T-helper 1 cell treated with Interleukin-12 subunit alpha and Interleukin-12 subunit beta and Interleukin-4 antibody, amounts not matched to agents 30 ng/mL and 1 ng/mL, for 36 hours (primary cell): ENCODE data around the gene GLCE. TPM values are rescaled to one million over a fixed set of nuclear protein-coding genes. Genes with fewer than 3 reads are reported as not detected.

Experiments used
- intact Hi-C: fragments of 100-400 bp; cut with micrococcal nuclease; formaldehyde crosslinking; loops from one replicate; pipeline ENCODE4 v1.15.1; 2024
- total RNA-seq: library from RNA; stranded (reverse); gene quantifications from 2 replicates; pipeline ENCODE4 v1.2.3, GENCODE V29; 2022

Gene GLCE
- total RNA-seq, 1 donor from 2014 or later, result 2.6 TPM

- intact Hi-C loops, result no loop called here
Observed at GRCh38 chr15:69158843-69159240, 1.6 kb upstream of the GLCE start.

DNA sequence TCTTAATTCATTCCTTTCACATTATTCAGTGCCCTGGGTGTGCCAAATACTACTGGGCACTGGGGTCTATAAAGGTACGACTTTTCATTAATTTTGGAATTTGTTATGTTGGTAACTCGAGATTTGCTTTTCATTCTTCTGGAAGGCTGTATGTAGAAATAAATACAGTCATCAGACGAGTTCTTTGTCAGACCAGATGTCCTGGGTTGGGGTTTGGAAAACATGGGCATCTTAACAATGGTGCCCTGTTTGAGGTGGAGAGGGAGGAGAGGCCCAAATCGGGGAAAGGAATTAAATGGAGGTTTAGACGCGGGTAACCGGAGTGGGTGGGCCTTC lies 662 bp upstream of the GLCE start:
- intact Hi-C loops, result loop anchor here (1.0 to 10.0 kb wide), 10 partner anchors 235 to 1513 kb away; partner anchors contain the start of genes ANP32A, KIF23, PIAS1 and RPLP1

GRCh38 chr15:69161079-69161877 lies 843 bp downstream of the GLCE start:
- intact Hi-C loops, result loop anchor here (2.0 to 10.0 kb wide), 8 partner anchors 292 to 1511 kb away; partner anchors contain the start of genes ANP32A, PIAS1 and RPLP1

GRCh38 chr15:69161878-69162213 lies 1.4 kb downstream of the GLCE start:
- intact Hi-C loops, result loop anchor here (2.0 to 10.0 kb wide), 8 partner anchors 291 to 1510 kb away; partner anchors contain the start of genes ANP32A, PIAS1 and RPLP1

DNA sequence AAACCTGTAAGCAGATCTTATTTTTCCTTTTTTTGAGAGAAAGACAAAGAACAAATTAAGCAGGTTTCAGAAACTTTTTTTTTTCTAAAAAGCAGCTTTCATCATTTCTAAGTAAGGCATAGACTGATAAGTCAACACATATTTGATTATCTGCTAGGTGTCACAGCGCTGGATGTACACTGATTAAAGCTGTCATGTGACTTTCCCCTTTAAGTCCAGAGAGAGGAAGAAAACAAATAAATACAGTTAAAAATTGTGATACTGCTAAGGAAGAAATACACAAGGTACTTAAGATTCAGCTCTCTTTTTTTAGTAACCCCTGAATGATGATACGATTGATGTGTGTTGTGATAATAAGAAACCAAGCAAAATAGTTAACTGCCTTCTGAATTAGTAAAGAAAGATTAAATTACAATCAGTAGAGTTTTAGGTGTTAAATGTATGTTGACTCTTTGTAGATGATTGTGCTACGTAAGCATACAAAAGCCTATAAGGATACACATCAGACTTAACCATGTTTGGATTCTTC lies 2.8 kb downstream of the GLCE start:
- intact Hi-C loops, result loop anchor here (5.0 to 10.0 kb wide), 6 partner anchors 341 to 1509 kb away; partner anchors contain the start of genes ANP32A and PIAS1

- intact Hi-C loops, result loop anchor here (5.0 to 10.0 kb wide), 6 partner anchors 343 to 1507 kb away; partner anchors contain the start of genes ANP32A and PIAS1
Observed at GRCh38 chr15:69164807-69165636, 4.6 kb downstream of the GLCE start.

DNA sequence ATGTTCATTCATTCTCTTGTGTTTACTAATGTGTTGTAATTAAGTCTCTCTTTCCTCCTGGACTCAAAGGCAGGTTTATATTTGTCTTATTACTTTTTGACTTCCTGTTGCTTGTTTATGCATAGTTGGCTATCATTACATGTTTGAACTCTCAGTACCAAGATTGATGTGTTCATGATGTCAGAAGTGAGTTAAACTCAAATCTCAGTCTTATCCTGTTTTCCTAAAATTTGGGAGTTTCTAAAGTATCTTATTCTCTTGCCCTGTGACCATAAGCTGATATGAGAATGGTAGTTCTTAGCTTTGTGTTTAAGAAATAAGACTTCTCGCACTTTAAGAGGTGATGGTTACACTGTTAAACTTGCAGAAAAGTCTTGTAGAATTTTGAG lies 5.2 kb downstream of the GLCE start:
- intact Hi-C loops, result loop anchor here (10.0 kb wide), 3 partner anchors 371 to 1339 kb away; no protein-coding TSS in a partner anchor

DNA sequence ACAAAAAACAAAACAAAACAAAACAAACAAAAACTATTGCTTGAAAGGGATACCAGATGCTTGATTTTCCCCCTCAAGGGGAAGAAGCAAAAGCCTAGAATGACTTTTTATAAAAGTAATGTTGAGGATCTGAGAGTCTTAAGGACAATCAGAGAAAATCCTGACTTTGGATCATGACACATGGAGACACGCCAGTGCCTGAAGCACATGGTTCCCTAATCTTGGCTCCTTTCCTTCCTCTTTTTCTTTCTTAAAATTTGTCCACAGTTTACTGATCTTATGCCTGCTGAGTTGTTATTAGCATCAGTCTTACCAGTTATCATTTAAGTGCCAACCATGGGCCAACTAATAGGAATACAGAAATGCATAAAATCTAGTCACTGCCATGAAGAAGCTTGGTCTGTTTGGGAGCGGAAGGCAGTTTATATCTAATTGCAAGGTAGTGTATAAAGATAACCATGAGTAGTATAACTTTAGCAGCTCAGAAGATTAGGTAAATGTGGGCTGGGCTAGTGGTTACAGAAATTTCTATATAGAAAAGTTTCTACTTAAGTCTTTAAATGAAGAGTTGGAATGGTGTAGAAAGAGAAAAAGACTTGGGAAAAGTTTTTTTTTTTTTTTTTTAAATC lies 6.9 kb downstream of the GLCE start:
- intact Hi-C loops, result loop anchor here (10.0 kb wide), 3 partner anchors 373 to 1337 kb away; no protein-coding TSS in a partner anchor

- intact Hi-C loops, result loop anchor here (10.0 kb wide), 3 partner anchors 374 to 1336 kb away; no protein-coding TSS in a partner anchor
Observed at GRCh38 chr15:69168361-69168760, 7.9 kb downstream of the GLCE start.

GRCh38 chr15:69169540-69169939 lies 9.1 kb downstream of the GLCE start:
- intact Hi-C loops, result loop anchor here (10.0 kb wide), 3 partner anchors 375 to 1335 kb away; no protein-coding TSS in a partner anchor

GRCh38 chr15:69170597-69170996 lies 10.2 kb downstream of the GLCE start:
- intact Hi-C loops, result no loop called here

GRCh38 chr15:69172847-69173246 lies 12.4 kb downstream of the GLCE start:
- intact Hi-C loops, result no loop called here

GRCh38 chr15:69175536-69175935 lies 15.1 kb downstream of the GLCE start:
- intact Hi-C loops, result no loop called here

GRCh38 chr15:69181424-69181823 lies 21.0 kb downstream of the GLCE start:
- intact Hi-C loops, result no loop called here

DNA sequence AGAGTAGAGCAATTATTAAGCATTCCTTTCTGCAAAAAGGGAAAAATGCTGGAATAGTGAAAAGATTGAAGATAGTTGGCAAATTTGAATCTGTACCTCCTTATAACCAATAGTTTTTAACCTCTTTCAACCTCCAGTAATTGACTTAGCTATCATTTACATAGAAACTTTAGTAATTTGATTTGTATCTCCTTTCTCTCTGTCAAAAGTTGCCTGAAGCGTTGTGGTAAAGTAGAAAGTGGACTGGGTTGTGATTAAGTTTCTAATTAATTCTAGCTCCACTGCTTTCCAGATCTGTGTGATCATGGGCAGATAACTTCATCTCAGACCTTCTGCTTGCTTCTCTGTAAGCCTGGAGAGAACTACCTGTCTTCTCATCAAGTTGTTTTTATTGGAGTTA lies 24.8 kb downstream of the GLCE start:
- intact Hi-C loops, result no loop called here

DNA sequence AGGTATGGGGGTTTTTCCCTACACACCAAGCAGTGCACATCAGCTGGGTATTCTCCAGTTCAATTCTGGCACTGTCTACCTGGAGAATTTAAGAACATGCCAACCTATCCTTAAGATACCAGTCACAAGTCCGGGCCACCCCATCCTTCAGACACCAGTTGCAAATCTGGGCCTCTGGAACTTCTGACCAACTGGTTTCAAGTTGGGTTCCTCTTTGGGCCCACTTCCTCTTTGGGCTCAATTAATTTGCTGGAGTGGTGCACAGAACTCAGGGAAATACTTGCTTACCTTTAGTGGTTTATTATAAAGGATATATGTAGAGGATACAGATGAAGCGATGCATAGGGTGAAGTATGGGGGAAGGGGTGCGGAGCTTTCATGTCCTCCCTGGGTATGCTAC lies 25.3 kb downstream of the GLCE start:
- intact Hi-C loops, result no loop called here

DNA sequence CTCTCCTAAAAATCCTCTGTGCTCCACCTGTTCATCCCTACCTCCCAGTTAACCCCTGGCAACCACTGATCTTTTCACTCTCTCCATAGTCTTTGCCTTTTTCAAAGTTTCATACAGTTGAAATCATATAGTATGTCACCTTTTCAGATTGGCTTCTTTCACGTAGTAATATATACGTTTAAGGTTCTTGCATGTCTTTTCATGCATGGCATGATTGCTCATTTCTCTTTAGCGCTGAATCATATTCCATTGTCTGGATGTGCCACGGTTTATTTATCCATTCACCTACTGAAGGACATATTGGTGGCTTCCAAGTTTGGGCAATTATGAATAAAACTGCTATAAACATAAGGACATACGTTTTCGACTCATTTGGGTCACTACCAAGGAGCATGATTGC lies 28.7 kb downstream of the GLCE start:
- intact Hi-C loops, result no loop called here

- intact Hi-C loops, result no loop called here
Observed at GRCh38 chr15:69190091-69190490, 29.7 kb downstream of the GLCE start.

DNA sequence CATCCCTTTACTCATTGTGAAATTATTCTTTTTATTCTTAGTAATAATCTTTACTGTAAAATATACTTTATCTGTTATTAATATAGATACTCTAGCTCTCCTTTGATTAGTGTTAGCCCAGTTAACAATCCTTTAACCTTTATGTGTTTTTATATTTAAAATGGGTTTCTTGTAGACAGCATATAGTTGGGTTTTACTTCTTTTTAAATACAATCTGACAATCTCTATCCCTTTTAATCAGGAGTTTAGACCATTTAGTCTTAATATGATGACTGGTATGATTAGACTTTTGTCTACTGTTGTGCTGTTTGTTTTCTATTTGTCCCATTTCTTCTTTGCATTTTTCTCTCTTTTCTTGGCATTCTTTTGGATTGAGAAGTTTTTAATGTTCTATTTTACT lies 30.1 kb downstream of the GLCE start:
- intact Hi-C loops, result no loop called here

DNA sequence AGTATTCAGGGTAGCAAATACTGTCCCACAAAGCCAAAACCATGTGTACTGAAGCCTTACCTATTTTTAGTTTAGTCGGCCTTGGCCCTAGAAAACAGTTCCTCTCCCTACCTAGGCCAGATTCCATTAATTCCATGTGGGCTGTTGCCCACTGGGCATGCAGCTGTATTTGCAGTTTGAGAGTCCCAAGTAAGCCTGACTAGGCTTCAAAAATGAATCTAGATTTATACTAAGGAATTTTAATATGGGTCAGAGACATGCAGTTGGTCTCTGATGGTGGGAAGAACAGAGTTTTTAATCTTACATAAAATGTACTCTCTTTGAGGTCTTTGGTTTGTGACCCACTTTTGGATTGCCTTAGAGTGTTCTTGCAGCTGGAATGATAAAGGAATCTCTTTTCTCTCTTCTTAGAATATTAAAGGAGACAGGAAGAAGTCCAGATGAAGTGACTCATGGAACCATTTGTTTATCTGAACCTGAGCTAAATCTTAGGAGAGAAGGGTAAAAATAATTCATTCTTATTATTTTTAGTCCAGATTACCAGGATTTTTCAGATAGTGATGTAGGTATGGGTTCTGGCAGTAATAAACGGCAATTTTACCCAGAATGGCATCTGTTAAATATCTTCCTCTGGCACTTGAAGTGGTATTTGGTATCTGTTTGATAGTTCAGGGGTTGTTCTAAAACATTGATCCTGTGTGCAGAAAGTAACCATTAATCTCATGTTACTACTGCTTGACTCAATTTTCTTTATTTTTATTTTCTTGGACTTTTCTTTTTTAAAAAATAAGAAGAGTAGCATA lies 33.8 kb downstream of the GLCE start:
- intact Hi-C loops, result no loop called here
